ENCODE data around the gene ZC3H10. TPM values are rescaled to one million over a fixed set of nuclear protein-coding genes. Genes with fewer than 3 reads are reported as not detected.
"Not testable (repeated sequence)": the region's sequence is repeated elsewhere in the genome, so short reads cannot be mapped to it uniquely, and the experiment has no call there.

Gene ZC3H10
- total RNA-seq, 1 experiment from 2014 or later, result 4.4 TPM

DNA sequence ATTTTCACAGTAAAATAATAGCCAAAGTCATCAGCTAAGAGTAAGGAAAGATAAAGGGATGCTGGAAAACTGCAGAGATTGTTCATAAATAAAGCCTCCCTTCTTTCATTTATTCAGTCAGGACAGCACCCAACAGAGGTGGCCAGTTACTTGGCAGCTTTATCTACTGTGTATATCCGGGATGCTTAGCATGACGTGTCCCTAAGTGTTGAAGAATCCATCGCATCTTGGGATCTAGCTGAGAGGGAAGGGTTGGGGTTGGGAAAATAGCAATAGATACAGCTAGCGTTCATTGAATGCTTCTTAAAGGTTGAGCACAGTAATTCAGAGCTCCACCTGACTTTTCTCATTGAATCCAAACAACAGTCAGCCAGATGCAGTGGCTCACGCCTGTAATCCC lies 43.7 kb upstream of the ZC3H10 start:
- Histone ChIP-seq H2AFZ (no peak overlapping the region), H3K27me3 (ENCODE audit: insufficient read depth, low read depth) (no peaks in the 10 kb centered on the region), H4K20me1 (ENCODE audit: insufficient read depth) (no peaks in the 10 kb centered on the region), H3K4me1 (replicated peaks; ENCODE audit: insufficient read depth) (peaks cover 13% of the 10 kb centered on the region), H3K4me3 (no peak overlapping the region), H3K9me3 (ENCODE audit: insufficient read depth, low read depth) (no peaks in the 10 kb centered on the region), H3K9me2 (ENCODE audit: insufficient read depth) (no peaks in the 10 kb centered on the region), H3K27ac (no peak overlapping the region), H3K36me3 (ENCODE audit: low read depth) (no peaks in the 10 kb centered on the region), H3K4me2 (no peak overlapping the region), H3F3A (ENCODE audit: insufficient read depth, low read depth) (peaks cover 17% of the 10 kb centered on the region), H3K79me2 (ENCODE audit: low read depth) (no peaks in the 10 kb centered on the region)
- ChIA-PET POLR2A (ENCODE audit: unreplicated experiment) (no interaction called here), CTCF (interaction anchor here (0.6 kb wide), 1 partner anchor 60 kb away, joined by 3 read pairs; no protein-coding TSS in a partner anchor)
- TF ChIP-seq, protein P1, sequence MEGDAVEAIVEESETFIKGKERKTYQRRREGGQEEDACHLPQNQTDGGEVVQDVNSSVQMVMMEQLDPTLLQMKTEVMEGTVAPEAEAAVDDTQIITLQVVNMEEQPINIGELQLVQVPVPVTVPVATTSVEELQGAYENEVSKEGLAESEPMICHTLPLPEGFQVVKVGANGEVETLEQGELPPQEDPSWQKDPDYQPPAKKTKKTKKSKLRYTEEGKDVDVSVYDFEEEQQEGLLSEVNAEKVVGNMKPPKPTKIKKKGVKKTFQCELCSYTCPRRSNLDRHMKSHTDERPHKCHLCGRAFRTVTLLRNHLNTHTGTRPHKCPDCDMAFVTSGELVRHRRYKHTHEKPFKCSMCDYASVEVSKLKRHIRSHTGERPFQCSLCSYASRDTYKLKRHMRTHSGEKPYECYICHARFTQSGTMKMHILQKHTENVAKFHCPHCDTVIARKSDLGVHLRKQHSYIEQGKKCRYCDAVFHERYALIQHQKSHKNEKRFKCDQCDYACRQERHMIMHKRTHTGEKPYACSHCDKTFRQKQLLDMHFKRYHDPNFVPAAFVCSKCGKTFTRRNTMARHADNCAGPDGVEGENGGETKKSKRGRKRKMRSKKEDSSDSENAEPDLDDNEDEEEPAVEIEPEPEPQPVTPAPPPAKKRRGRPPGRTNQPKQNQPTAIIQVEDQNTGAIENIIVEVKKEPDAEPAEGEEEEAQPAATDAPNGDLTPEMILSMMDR (conservative IDR thresholded peaks at IDR 0.05), result no peak
- TF ChIP-seq EZH2 (IDR thresholded peaks at IDR 0.05; ENCODE audit: low read depth), result no peak
- no TSS peak for BruUV-seq (replicated peaks)
- intact Hi-C loops (cut with micrococcal nuclease; ENCODE audit: unreplicated experiment), result no loop called here
- no peak for DNase-seq

DNA sequence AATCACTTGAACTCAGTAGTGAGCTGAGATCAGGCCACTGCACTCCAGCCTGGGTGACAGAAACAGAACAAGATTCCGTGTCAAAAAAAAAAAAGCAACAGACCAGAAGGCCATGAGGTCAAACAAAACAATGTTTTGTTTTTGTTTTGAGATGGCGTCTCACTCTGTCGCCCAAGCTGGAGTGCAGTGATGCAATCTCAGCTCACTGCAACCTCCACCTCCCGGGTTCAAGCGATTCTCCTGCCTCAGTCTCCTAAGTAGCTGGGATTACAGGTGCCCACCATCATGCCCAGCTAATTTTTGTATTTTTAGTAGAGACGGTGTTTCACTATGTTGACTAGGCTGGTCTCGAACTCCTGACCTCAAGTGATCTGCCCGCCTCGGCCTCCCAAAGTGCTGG lies 40.1 kb upstream of the ZC3H10 start:
- CTCF ChIA-PET, H3K27ac ChIP-seq: not testable (repeated sequence)
- intact Hi-C loops (cut with micrococcal nuclease; ENCODE audit: unreplicated experiment), result loop anchor here (2.0 kb wide), 1 partner anchor 31 kb away; no protein-coding TSS in a partner anchor

DNA sequence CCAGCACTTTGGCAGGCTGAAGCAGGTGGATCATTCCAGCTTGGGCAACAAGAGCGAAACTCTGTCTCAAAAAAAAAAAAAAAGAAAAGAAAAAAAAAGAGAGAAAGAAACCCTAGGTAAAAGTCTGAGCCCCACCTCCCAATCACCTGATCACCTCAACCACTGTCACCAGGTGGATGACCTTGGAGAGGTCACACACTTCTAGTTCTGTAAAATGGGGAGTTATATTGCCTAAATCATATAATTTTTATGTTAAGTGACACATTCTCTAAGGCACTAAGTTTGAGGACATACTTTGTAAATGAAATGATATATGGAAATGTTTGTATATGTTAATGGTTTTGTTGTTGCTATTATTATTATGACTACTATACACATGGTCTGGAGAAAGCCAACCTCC lies 39.6 kb upstream of the ZC3H10 start:
- peak overlapping the region; percentile 93 for H2AFZ ChIP-seq
- DNase-seq, result no peak
- CTCF ChIA-PET, result no interaction called here
- TF ChIP-seq, protein P1 (conservative IDR thresholded peaks at IDR 0.05), result no peak
- no peak for TF ChIP-seq EZH2 (IDR thresholded peaks at IDR 0.05; ENCODE audit: low read depth)
- peak overlapping the region; percentile 69 for H3K4me3 ChIP-seq
- H3F3A ChIP-seq (ENCODE audit: insufficient read depth, low read depth), result peaks cover 21% of the 10 kb centered on the region
- BruUV-seq (replicated peaks), result no TSS peak
- H3K4me1 ChIP-seq (replicated peaks; ENCODE audit: insufficient read depth), result peaks cover 26% of the 10 kb centered on the region
- peak overlapping the region; percentile 86 for H3K27ac ChIP-seq
- peaks cover 32% of the 10 kb centered on the region for H3K79me2 ChIP-seq (ENCODE audit: low read depth)
- POLR2A ChIA-PET (ENCODE audit: unreplicated experiment), result interaction anchor here (0.9 kb wide), 1 partner anchor 394 kb away, joined by 7 read pairs; no protein-coding TSS in a partner anchor
- H3K9me2 ChIP-seq (ENCODE audit: insufficient read depth), result no peaks in the 10 kb centered on the region
- H4K20me1 ChIP-seq (ENCODE audit: insufficient read depth), result peaks cover 6% of the 10 kb centered on the region; the same call in 1 of the 2 replicates
- H3K27me3 ChIP-seq (ENCODE audit: insufficient read depth, low read depth), result no peaks in the 10 kb centered on the region
- H3K9me3 ChIP-seq (ENCODE audit: insufficient read depth, low read depth), result no peaks in the 10 kb centered on the region
- no peaks in the 10 kb centered on the region for H3K36me3 ChIP-seq (ENCODE audit: low read depth)
- intact Hi-C loops (cut with micrococcal nuclease; ENCODE audit: unreplicated experiment), result loop anchor here (2.0 kb wide), 1 partner anchor 32 kb away; no protein-coding TSS in a partner anchor
- peak overlapping the region; percentile 93 for H3K4me2 ChIP-seq

More for the DNA sequence above, 40.1 kb upstream of the ZC3H10 start:
- H4K20me1 ChIP-seq (ENCODE audit: insufficient read depth); H3K36me3 ChIP-seq (ENCODE audit: low read depth); H3K9me2 ChIP-seq (ENCODE audit: insufficient read depth); POLR2A ChIA-PET (ENCODE audit: unreplicated experiment); BruUV-seq (replicated peaks); DNase-seq; H2AFZ ChIP-seq; H3K9me3 ChIP-seq (ENCODE audit: insufficient read depth, low read depth); H3K4me3 ChIP-seq; H3K27me3 ChIP-seq (ENCODE audit: insufficient read depth, low read depth): not testable (repeated sequence)
- peak overlapping the region; percentile 93; the same call in 1 of the 2 replicates for H3K4me2 ChIP-seq
- H3K79me2 ChIP-seq (ENCODE audit: low read depth), result peaks cover 27% of the 10 kb centered on the region
- H3K4me1 ChIP-seq (replicated peaks; ENCODE audit: insufficient read depth), result peaks cover 26% of the 10 kb centered on the region
- H3F3A ChIP-seq (ENCODE audit: insufficient read depth, low read depth), result peaks cover 21% of the 10 kb centered on the region
